ENCODE results near the gene FOXN3. TPM values are rescaled to one million over a fixed set of nuclear protein-coding genes. Genes with fewer than 3 reads are reported as not detected.

Gene FOXN3
- total and polyA plus RNA-seq, 2 donors (not counting 3 experiments of a cell fraction or from before 2014, with no cell fraction given) = 16.9 to 41.8 TPM

DNA sequence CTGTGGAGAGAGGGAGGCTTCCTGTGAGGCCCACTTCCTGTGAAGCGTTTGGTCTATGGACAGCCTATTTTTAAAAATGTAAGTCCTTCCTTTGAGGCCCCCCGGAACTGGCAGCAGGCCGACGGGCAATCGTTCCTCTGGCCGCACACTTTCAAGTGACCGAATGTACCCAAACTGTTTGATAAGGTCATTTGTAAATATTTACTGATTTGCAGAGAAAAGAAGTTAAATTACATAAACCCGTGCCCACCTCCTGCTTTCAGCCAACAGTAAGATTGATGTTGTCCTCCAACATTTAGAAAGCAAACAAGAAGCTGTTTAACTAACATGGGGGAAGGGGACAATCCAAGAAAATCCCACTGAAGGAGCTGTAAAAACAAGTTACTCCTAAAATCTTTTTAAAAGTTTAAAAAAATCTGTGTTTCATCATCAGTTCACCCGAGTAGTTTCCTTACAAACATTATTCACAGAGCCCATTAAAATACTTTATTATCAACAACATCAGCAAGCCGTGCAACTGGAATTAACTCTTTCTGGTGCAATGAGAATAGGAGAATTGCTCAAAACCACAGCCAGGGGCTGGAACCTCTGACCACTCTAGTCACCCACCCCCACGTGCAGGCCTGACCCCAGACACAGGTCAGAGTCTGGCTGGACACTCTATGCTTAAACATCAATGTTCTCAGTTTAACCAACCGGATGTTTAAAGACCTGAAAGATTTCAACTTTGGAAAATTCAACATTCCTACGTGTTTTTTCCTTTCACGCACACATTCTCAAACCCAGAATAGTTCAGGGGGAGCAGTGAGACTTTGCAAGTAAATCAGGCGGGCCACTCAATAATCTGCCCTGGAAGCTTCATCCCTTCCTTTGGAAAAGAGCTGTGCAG, 65.3 kb downstream of the FOXN3 start:
- POLR2A ChIA-PET = interaction anchor here (0.5 to 0.6 kb wide), 2 partner anchors 34 to 84 kb away, joined by 3 to 7 read pairs; no protein-coding TSS in a partner anchor
- FAIRE-seq (no peak), DNase-seq (ENCODE audit: low read depth, low spot score) (peak; percentile 51)
- no TSS peak for BruUV-seq (replicated peaks)
- peak overlapping the region; percentile 12 for H2AFZ ChIP-seq (ENCODE audit: low read depth, low read length)
- intact Hi-C loops (cut with micrococcal nuclease) = loop anchor here (5.0 kb wide), 1 partner anchor 66 kb away; the partner anchor contains the start of gene FOXN3
- no peaks in the 10 kb centered on the region for H4K20me1 ChIP-seq (replicated peaks; ENCODE audit: control insufficient read depth, extremely low read depth, insufficient read depth, low read length)
- peak overlapping the region; percentile 53 for H3K4me2 ChIP-seq (ENCODE audit: insufficient read depth, low read length)
- H3K9me3 ChIP-seq (replicated peaks; ENCODE audit: control insufficient read depth, insufficient read depth, low read length) = no peaks in the 10 kb centered on the region
- no peak for TF ChIP-seq FOS (IDR thresholded peaks at IDR 0.05; ENCODE audit: borderline replicate concordance, insufficient read depth, low read length)
- no peak for TF ChIP-seq JUN (IDR thresholded peaks at IDR 0.05; ENCODE audit: borderline replicate concordance, insufficient read depth, insufficient read length, low read depth)
- no peak for TF ChIP-seq GATA2 (IDR thresholded peaks at IDR 0.05; ENCODE audit: insufficient read depth, insufficient read length, low read depth, low read length)
- TF ChIP-seq POLR2AphosphoS5 (IDR thresholded peaks at IDR 0.05; ENCODE audit: insufficient read depth, low read depth, low read length) = no peak
- no peak for TF ChIP-seq EZH2 (IDR thresholded peaks at IDR 0.05; ENCODE audit: borderline replicate concordance, low read depth, low read length, severe bottlenecking)
- no peak for TF ChIP-seq MYC (IDR thresholded peaks at IDR 0.05; ENCODE audit: low read depth, low read length)
- TF ChIP-seq POLR2A (IDR thresholded peaks at IDR 0.05; ENCODE audit: low read depth, low read length) = no peak
- TF ChIP-seq, protein P1, sequence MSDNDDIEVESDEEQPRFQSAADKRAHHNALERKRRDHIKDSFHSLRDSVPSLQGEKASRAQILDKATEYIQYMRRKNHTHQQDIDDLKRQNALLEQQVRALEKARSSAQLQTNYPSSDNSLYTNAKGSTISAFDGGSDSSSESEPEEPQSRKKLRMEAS (IDR thresholded peaks at IDR 0.05; ENCODE audit: insufficient read depth, insufficient read length) = no peak
- TF ChIP-seq, protein P2, sequence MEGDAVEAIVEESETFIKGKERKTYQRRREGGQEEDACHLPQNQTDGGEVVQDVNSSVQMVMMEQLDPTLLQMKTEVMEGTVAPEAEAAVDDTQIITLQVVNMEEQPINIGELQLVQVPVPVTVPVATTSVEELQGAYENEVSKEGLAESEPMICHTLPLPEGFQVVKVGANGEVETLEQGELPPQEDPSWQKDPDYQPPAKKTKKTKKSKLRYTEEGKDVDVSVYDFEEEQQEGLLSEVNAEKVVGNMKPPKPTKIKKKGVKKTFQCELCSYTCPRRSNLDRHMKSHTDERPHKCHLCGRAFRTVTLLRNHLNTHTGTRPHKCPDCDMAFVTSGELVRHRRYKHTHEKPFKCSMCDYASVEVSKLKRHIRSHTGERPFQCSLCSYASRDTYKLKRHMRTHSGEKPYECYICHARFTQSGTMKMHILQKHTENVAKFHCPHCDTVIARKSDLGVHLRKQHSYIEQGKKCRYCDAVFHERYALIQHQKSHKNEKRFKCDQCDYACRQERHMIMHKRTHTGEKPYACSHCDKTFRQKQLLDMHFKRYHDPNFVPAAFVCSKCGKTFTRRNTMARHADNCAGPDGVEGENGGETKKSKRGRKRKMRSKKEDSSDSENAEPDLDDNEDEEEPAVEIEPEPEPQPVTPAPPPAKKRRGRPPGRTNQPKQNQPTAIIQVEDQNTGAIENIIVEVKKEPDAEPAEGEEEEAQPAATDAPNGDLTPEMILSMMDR (IDR thresholded peaks at IDR 0.05; ENCODE audit: extremely low read depth in 1 of 2, insufficient read depth in 1 of 2, low read depth in 1 of 2, low read length in 2 of 2) = no peak
- peaks cover 14% of the 10 kb centered on the region for H3K4me1 ChIP-seq (ENCODE audit: control insufficient read depth, extremely low read depth, insufficient read depth, low read length)
- no peaks in the 10 kb centered on the region for H3K79me2 ChIP-seq (ENCODE audit: control insufficient read depth, insufficient read depth, low read length)
- CTCF ChIA-PET = no interaction called here
- H3K27ac ChIP-seq (ENCODE audit: insufficient read depth, low read depth, low read length) = peak overlapping the region; percentile 10
- H3K36me3 ChIP-seq (ENCODE audit: control insufficient read depth in 2 of 2, extremely low read depth in 1 of 2, insufficient read depth in 2 of 2, low read length in 2 of 2) = peaks cover 0 to 6% of the 10 kb centered on the region in 2 experiments
- no peaks in the 10 kb centered on the region for H3K9me1 ChIP-seq (replicated peaks; ENCODE audit: control insufficient read depth, extremely low read depth, insufficient read depth, low read length)
- peak overlapping the region; percentile 25 for H3K9ac ChIP-seq (replicated peaks; ENCODE audit: extremely low read depth, insufficient read depth, low read length)
- dilution Hi-C loops (cut with MboI; ENCODE audit: extremely low pct_ligation_motif_present, low sequenced_read_pairs) = no loop called here
- H3K27me3 ChIP-seq (ENCODE audit: control insufficient read depth in 2 of 2, insufficient read depth in 2 of 2, low read length in 2 of 2) = no peaks in the 10 kb centered on the region
- H3K4me3 ChIP-seq (replicated peaks in 1 of 3; ENCODE audit: insufficient read depth in 1 of 3, low read depth in 1 of 3, low read length in 3 of 3) = no peak overlapping the region
